GM12878 (cell line): ENCODE results near the gene TPCN1. TPM values are rescaled to one million over a fixed set of nuclear protein-coding genes. Genes with fewer than 3 reads are reported as not detected.

Experiments
- CHD4 ChIP-seq: fragments of 200-600 bp; sonication (generic); IDR thresholded peaks from 2 replicates; pipeline ENCODE4 v1.6.1; 2016; ENCODE audit warnings: mild to moderate bottlenecking
- FOXM1 ChIP-seq: IDR thresholded peaks from 2 replicates; pipeline ENCODE4 v1.6.1; 2012; ENCODE audit warnings: low read depth, mild to moderate bottlenecking, inconsistent platforms, low read length, moderate library complexity
- HCFC1 ChIP-seq: fragments of 150-350 bp; IDR thresholded peaks from 2 replicates; pipeline ENCODE4 v1.6.1; 2014; ENCODE audit warnings: low read length
- HSF1 ChIP-seq: fragments of 150-350 bp; IDR thresholded peaks from 2 replicates; pipeline ENCODE4 v1.6.1; 2014; ENCODE audit warnings: mild to moderate bottlenecking, low read depth, low read length
- IKZF1 ChIP-seq: fragments of 450-650 bp; conservative IDR thresholded peaks from 2 replicates; pipeline ENCODE4 v1.6.1; 2017; ENCODE audit warnings: antibody characterized with exemption, mild to moderate bottlenecking
- NFYA ChIP-seq: IDR thresholded peaks from 2 replicates; pipeline ENCODE4 v1.6.1; 2011; ENCODE audit warnings: low read depth, mild to moderate bottlenecking, low read length, improper control_type of control experiment, borderline replicate concordance
- POLR2AphosphoS5 ChIP-seq: IDR thresholded peaks from 2 replicates; pipeline ENCODE4 v1.6.1; 2011; ENCODE audit warnings: mild to moderate bottlenecking, low read length, inconsistent platforms
- POU2F2 ChIP-seq: IDR thresholded peaks from 3 replicates; pipeline ENCODE4 v1.6.1; 2011; ENCODE audit warnings: low read depth, mild to moderate bottlenecking, low read length, borderline replicate concordance
- RAD21 ChIP-seq: IDR thresholded peaks from 2 replicates; pipeline ENCODE4 v1.6.1; 2011; ENCODE audit warnings: mild to moderate bottlenecking, low read depth, low read length, moderate library complexity; ENCODE audit not compliant: insufficient read depth
- RAD51 ChIP-seq: fragments of 450-650 bp; IDR thresholded peaks from 2 replicates; pipeline ENCODE4 v1.6.1; 2016; ENCODE audit warnings: moderate library complexity, mild to moderate bottlenecking, inconsistent platforms
- RB1 ChIP-seq: fragments of 450-650 bp; formaldehyde crosslinking; IDR thresholded peaks from 2 replicates; pipeline ENCODE4 v1.6.1; 2017; ENCODE audit warnings: mild to moderate bottlenecking, borderline replicate concordance
- REST ChIP-seq: IDR thresholded peaks from 2 replicates; pipeline ENCODE4 v1.6.1; 2012; ENCODE audit warnings: mild to moderate bottlenecking, low read depth, low read length
- SUPT20H ChIP-seq: IDR thresholded peaks from 2 replicates; pipeline ENCODE4 v1.6.1; 2011; ENCODE audit warnings: low read depth, mild to moderate bottlenecking, low read length, moderate library complexity, borderline replicate concordance; ENCODE audit not compliant: control insufficient read depth
- polyA plus RNA-seq, 11 experiments: library from polyadenylated mRNA; depleted of rRNA in 4 of 11; unstranded in 6 of 11; stranded (reverse) in 5 of 11; fragments of >200 nt; fragmentation: Nextera tagmentation in 4 of 11; fragmentation: Illumina TruSeq in 1 of 11; extraction: Ambion mirVana in 4 of 11; extraction: Trizol in 1 of 11; gene quantifications; 1 replicate in 1 of 11; 2 replicates in 10 of 11; pipeline versions ENCODE4 v1.2.1 to v1.2.3, GENCODE V29; 2011 to 2016; ENCODE audit warnings: inconsistent platforms in 2 of 11, missing spikeins in 2 of 11, low read depth in 1 of 11
- total RNA-seq, 4 experiments: library from RNA; depleted of rRNA in 3 of 4; stranded (reverse); fragments of >200 nt in 3 of 4; fragmentation: Illumina TruSeq in 1 of 4; extraction: Trizol in 1 of 4; gene quantifications; 2 replicates each; pipeline versions ENCODE4 v1.2.1 to v1.2.3, GENCODE V29; 2013 to 2021
- TF ChIP-seq, protein P1 (sequence below): fragments of 450-650 bp; formaldehyde crosslinking; IDR thresholded peaks from 2 replicates; pipeline ENCODE4 v1.4.0; 2020; ENCODE audit warnings: mild to moderate bottlenecking, moderate library complexity
- TF ChIP-seq, protein P2 (sequence below): fragments of 450-650 bp; IDR thresholded peaks from 2 replicates; pipeline ENCODE4 v1.6.1; 2018; ENCODE audit warnings: borderline replicate concordance, mild to moderate bottlenecking; ENCODE audit not compliant: partially characterized antibody

Gene TPCN1
- total and polyA plus RNA-seq, 10 of the 15 experiments (the other 5 are each of a cell fraction or from before 2014, with no cell fraction given): 0.79 to 30.9 (median 19.4) TPM

DNA sequence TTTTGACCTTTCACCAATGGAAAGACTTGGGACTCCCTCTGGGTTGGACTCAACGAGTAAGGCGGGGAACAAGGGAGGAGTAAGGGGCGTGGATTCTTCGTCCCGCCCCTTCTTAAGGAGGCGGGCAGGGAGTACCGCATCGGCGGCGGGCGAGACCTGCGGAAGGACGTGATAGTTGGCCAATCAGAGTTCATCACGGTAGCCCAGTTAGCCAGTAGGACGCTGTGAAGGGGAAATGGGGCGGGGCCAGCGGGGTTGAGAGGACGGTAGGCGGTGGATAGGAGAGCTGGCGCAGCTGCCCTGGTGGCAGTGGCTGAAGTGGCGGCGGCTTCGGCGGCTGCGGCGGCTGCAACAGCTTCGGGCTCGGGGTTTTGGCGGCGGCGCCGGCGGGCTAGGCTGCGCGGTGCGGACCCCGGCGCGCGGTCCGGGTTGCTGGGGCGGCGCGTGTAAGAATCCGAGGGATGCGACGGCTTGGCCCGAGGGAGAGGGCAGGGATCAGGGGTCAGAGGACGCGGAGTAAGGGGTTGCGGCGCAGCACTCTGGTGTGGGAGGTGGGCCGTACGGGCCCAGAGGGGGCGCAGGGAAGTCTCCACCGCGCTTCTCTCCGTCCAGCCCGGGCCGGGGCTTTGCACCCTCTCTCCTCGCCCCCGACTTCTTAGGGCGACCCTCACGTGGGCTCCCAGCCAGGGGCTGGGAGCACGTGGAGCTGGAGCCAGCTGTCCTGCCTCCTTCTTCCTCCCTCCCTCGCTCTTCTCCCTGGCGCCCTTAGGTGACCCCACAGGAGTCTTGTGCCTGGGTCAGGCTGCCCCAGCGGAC lies at the start of gene TPCN1 (continued):
- TF ChIP-seq REST (no peak), RB1 (peak; percentile 96), FOXM1 (no peak), SUPT20H (no peak), CHD4 (no peak), POU2F2 (peak; percentile 83; the same call in 2 of the 3 replicates), IKZF1 (peak; percentile 76), HSF1 (no peak), NFYA (peak; percentile 57), RAD51 (0 out of 2 replicates have a peak, but pooled peaks have one; percentile 24), RAD21 (no peak), HCFC1 (no peak), POLR2AphosphoS5 (peak; percentile 98)
- TF ChIP-seq, protein P1, sequence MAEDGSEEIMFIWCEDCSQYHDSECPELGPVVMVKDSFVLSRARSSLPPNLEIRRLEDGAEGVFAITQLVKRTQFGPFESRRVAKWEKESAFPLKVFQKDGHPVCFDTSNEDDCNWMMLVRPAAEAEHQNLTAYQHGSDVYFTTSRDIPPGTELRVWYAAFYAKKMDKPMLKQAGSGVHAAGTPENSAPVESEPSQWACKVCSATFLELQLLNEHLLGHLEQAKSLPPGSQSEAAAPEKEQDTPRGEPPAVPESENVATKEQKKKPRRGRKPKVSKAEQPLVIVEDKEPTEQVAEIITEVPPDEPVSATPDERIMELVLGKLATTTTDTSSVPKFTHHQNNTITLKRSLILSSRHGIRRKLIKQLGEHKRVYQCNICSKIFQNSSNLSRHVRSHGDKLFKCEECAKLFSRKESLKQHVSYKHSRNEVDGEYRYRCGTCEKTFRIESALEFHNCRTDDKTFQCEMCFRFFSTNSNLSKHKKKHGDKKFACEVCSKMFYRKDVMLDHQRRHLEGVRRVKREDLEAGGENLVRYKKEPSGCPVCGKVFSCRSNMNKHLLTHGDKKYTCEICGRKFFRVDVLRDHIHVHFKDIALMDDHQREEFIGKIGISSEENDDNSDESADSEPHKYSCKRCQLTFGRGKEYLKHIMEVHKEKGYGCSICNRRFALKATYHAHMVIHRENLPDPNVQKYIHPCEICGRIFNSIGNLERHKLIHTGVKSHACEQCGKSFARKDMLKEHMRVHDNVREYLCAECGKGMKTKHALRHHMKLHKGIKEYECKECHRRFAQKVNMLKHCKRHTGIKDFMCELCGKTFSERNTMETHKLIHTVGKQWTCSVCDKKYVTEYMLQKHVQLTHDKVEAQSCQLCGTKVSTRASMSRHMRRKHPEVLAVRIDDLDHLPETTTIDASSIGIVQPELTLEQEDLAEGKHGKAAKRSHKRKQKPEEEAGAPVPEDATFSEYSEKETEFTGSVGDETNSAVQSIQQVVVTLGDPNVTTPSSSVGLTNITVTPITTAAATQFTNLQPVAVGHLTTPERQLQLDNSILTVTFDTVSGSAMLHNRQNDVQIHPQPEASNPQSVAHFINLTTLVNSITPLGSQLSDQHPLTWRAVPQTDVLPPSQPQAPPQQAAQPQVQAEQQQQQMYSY (CRISPR knock-in tag): no peak
- TF ChIP-seq, protein P2, sequence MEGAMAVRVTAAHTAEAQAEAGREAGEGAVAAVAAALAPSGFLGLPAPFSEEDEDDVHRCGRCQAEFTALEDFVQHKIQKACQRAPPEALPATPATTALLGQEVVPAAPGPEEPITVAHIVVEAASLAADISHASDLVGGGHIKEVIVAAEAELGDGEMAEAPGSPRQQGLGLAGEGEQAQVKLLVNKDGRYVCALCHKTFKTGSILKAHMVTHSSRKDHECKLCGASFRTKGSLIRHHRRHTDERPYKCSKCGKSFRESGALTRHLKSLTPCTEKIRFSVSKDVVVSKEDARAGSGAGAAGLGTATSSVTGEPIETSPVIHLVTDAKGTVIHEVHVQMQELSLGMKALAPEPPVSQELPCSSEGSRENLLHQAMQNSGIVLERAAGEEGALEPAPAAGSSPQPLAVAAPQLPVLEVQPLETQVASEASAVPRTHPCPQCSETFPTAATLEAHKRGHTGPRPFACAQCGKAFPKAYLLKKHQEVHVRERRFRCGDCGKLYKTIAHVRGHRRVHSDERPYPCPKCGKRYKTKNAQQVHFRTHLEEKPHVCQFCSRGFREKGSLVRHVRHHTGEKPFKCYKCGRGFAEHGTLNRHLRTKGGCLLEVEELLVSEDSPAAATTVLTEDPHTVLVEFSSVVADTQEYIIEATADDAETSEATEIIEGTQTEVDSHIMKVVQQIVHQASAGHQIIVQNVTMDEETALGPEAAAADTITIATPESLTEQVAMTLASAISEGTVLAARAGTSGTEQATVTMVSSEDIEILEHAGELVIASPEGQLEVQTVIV: no peak
